Loucy (cell line): Measurements from ENCODE around the gene CD300C.

Experiments used
- H2AFZ ChIP-seq: fragments of 200-600 bp; sonication (generic); 2 replicates; pipeline ENCODE4 v1.6.0; 2016; ENCODE audit warnings: antibody characterized with exemption, mild to moderate bottlenecking, low read length, moderate library complexity
- H3F3A ChIP-seq: fragments of 200-600 bp; 2 replicates; pipeline ENCODE4 v1.6.0; 2016; ENCODE audit warnings: antibody characterized with exemption, low read depth, mild to moderate bottlenecking
- H3K27me3 ChIP-seq: fragments of 200-600 bp; sonication (generic); 2 replicates; pipeline ENCODE4 v1.6.1; 2014; ENCODE audit warnings: low read length, mild to moderate bottlenecking; ENCODE audit not compliant: insufficient read depth, poor library complexity, severe bottlenecking
- H3K36me3 ChIP-seq: fragments of 200-600 bp; sonication (generic); 2 replicates; pipeline ENCODE4 v1.6.1; 2016; ENCODE audit warnings: low read length; ENCODE audit not compliant: insufficient read depth
- H3K4me1 ChIP-seq: fragments of 200-600 bp; sonication (generic); 2 replicates; pipeline ENCODE4 v1.5.1; 2014; ENCODE audit warnings: low read length, mild to moderate bottlenecking; ENCODE audit not compliant: insufficient read depth, poor library complexity, severe bottlenecking
- H3K4me2 ChIP-seq: fragments of 200-600 bp; sonication (generic); 2 replicates; pipeline ENCODE4 v1.6.0; 2014; ENCODE audit warnings: antibody characterized with exemption, low read length, low read depth, mild to moderate bottlenecking; ENCODE audit not compliant: poor library complexity, severe bottlenecking
- H3K4me3 ChIP-seq: fragments of 200-600 bp; sonication (generic); 2 replicates; pipeline ENCODE4 v1.5.1; 2014; ENCODE audit warnings: low read length, mild to moderate bottlenecking, mixed read lengths; ENCODE audit not compliant: poor library complexity, severe bottlenecking
- H3K79me2 ChIP-seq: fragments of 200-600 bp; sonication (generic); 2 replicates; pipeline ENCODE4 v1.6.1; 2014; ENCODE audit warnings: low read length; ENCODE audit not compliant: insufficient read depth
- H3K9ac ChIP-seq: fragments of 200-600 bp; sonication (generic); 2 replicates; pipeline ENCODE4 v1.6.0; 2014; ENCODE audit warnings: mild to moderate bottlenecking, low read depth, low read length, moderate library complexity; ENCODE audit not compliant: poor library complexity, severe bottlenecking
- H3K9me2 ChIP-seq: fragments of 200-600 bp; sonication (generic); replicated peaks from 2 replicates; pipeline ENCODE4 v1.6.1; 2016; ENCODE audit warnings: low read depth, low read length, mixed read lengths
- H3K9me3 ChIP-seq: fragments of 200-600 bp; sonication (generic); 2 replicates; pipeline ENCODE4 v1.6.1; 2014; ENCODE audit warnings: mild to moderate bottlenecking, antibody characterized with exemption, low read length, low read depth; ENCODE audit not compliant: insufficient read depth
- H4K20me1 ChIP-seq: fragments of 200-600 bp; sonication (generic); 2 replicates; pipeline ENCODE4 v1.6.0; 2014; ENCODE audit warnings: antibody characterized with exemption, low read length, mild to moderate bottlenecking; ENCODE audit not compliant: insufficient read depth, poor library complexity, severe bottlenecking
- EZH2phosphoT487 ChIP-seq: fragments of 200-600 bp; IDR thresholded peaks from 2 replicates; pipeline ENCODE4 v1.6.1; 2018; ENCODE audit warnings: antibody characterized with exemption, mild to moderate bottlenecking, moderate library complexity, borderline replicate concordance
- TF ChIP-seq, protein P1 (sequence below): fragments of 200-600 bp; sonication (generic); conservative IDR thresholded peaks from 2 replicates; pipeline ENCODE4 v1.5.1; 2014; ENCODE audit warnings: mild to moderate bottlenecking, antibody characterized with exemption, low read length

CD300C gene

DNA sequence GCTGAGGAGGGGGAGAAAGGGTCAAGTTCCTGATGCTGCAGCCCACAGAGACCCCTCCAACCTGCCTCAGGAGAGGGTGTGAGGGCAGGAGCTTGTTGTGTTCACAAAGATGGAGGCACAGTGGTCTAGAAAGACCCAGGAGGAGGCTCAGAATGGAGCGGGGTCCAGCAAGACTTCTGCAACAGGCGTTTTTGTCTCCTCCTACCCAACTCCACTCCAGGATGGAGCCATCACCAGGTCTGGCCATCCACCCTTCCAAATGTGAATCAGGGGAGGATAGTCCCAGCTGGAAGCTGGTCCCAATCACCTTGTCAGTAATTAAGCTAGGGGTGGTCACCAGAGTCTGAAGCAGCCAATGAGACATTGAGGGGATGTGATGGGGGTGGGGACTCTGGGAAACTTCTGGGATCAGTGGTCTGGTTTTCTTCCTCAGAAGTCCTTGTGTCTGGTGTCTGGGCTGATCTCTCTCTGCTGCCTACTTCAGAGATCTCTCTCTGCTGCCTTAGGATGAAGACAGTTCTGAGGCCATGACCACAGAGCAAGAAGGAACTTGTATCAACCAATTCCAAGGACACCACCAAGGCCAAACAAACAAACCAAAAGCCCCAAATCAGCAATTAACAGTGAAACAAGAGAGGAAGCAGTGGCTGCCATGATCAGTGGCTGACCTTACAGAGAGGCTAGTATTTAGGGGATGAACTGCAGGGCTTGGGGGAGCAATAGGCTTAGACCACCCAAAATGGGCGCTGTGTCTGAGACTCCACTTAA is 29.2 kb downstream of the CD300C start:
- Histone ChIP-seq H3K27me3 (no peaks in the 10 kb centered on the region), H3K79me2 (no peaks in the 10 kb centered on the region), H2AFZ (no peak overlapping the region), H3K9ac (no peak overlapping the region), H3K9me3 (peaks cover 3% of the 10 kb centered on the region; the same call in 1 of the 2 replicates), H3K4me2 (no peak overlapping the region), H3K4me1 (no peaks in the 10 kb centered on the region), H3F3A (no peaks in the 10 kb centered on the region), H4K20me1 (no peaks in the 10 kb centered on the region), H3K36me3 (no peaks in the 10 kb centered on the region), H3K9me2 (no peaks in the 10 kb centered on the region), H3K4me3 (no peak overlapping the region)
- TF ChIP-seq, protein P1, sequence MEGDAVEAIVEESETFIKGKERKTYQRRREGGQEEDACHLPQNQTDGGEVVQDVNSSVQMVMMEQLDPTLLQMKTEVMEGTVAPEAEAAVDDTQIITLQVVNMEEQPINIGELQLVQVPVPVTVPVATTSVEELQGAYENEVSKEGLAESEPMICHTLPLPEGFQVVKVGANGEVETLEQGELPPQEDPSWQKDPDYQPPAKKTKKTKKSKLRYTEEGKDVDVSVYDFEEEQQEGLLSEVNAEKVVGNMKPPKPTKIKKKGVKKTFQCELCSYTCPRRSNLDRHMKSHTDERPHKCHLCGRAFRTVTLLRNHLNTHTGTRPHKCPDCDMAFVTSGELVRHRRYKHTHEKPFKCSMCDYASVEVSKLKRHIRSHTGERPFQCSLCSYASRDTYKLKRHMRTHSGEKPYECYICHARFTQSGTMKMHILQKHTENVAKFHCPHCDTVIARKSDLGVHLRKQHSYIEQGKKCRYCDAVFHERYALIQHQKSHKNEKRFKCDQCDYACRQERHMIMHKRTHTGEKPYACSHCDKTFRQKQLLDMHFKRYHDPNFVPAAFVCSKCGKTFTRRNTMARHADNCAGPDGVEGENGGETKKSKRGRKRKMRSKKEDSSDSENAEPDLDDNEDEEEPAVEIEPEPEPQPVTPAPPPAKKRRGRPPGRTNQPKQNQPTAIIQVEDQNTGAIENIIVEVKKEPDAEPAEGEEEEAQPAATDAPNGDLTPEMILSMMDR: no peak
- no peak for TF ChIP-seq EZH2phosphoT487

DNA sequence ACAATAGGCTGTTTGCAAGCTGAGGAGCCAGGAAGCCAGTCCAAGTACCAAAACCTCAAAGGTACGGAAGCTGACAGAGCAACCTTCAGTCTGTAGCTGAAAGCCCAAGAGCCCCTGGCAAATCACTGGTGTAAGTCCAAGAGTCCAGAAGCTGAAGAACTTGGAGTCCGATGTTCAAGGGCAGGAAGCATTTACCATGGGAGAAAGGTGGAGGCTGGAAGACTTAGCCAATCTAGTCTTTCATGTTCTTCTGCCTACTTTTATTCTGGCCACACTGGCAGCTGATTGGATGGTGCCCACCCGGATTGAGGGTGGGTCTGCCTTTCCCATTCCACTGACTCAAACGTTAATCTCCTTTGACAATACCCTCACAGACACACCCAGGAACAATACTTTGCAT is 30.0 kb downstream of the CD300C start:
- H3K9me2 ChIP-seq: no peaks in the 10 kb centered on the region
- H3K9ac ChIP-seq: no peak overlapping the region
- H3K4me1 ChIP-seq: no peaks in the 10 kb centered on the region
- H3F3A ChIP-seq: no peaks in the 10 kb centered on the region
- H3K27me3 ChIP-seq: no peaks in the 10 kb centered on the region
- H4K20me1 ChIP-seq: no peaks in the 10 kb centered on the region
- H3K36me3 ChIP-seq: no peaks in the 10 kb centered on the region
- H3K79me2 ChIP-seq: no peaks in the 10 kb centered on the region
- H3K9me3 ChIP-seq: peaks cover 3% of the 10 kb centered on the region; the same call in 1 of the 2 replicates
- no peak overlapping the region for H3K4me2 ChIP-seq
- H2AFZ ChIP-seq: no peak overlapping the region
- H3K4me3 ChIP-seq: no peak overlapping the region
- TF ChIP-seq, protein P1: no peak

DNA sequence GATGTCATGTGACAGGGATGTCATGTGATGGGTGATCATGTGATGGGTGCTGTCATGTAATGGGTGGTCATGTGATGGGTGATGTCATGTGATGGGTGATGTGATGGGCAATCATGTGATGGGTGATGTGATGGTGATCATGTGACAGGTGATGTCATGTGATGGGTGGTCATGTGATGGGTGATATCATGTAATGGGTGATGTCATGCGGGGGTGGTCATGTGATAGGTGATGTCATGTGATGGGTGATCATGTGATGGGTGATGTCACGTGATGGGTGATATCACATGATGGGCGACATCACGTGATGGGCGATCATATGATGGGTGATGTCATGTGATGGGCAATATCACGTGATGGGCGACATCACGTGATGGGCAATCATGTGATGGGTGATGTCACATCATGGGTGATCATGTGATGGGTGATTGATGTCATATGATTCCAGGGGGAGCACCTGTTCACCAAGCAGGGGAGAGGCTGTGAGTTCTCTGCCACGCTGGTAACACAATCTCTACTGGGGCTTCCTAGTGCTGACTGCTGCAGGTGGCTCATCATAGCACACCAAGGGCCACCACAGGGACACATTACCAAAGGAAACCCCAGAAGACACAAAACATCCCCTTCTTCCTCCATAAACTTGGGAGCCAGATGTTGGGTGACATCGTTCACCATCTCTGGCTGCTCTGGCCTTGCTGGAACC is 31.1 kb downstream of the CD300C start:
- no peaks in the 10 kb centered on the region for H3F3A ChIP-seq
- H3K4me3 ChIP-seq: no peak overlapping the region
- H3K27me3 ChIP-seq: no peaks in the 10 kb centered on the region
- TF ChIP-seq, protein P1: no peak
- no peak for TF ChIP-seq EZH2phosphoT487
- H3K4me2 ChIP-seq: no peak overlapping the region
- no peaks in the 10 kb centered on the region for H3K4me1 ChIP-seq
- no peaks in the 10 kb centered on the region for H4K20me1 ChIP-seq
- H3K9me2 ChIP-seq: no peaks in the 10 kb centered on the region
- H3K79me2 ChIP-seq: no peaks in the 10 kb centered on the region
- H3K36me3 ChIP-seq: no peaks in the 10 kb centered on the region
- peaks cover 3% of the 10 kb centered on the region; the same call in 1 of the 2 replicates for H3K9me3 ChIP-seq
- H3K9ac ChIP-seq: no peak overlapping the region
- H2AFZ ChIP-seq: no peak overlapping the region
